HL-60 (cell line): ENCODE results near the gene NUMB.

Source experiments
- DNase-seq, 2 experiments: peaks; one replicate each; pipeline ENCODE4 v3.0.0-alpha.2; 2010 to 2020; ENCODE audit warnings: low read depth in 1 of 2, low spot score in 1 of 2
- H3K27ac ChIP-seq: fragments of 250-450 bp; sonication (Bioruptor Pico); replicated peaks from 2 replicates; pipeline ENCODE4 v1.5.1; 2020; ENCODE audit warnings: mild to moderate bottlenecking, moderate library complexity
- H3K27me3 ChIP-seq: fragments of 250-450 bp; sonication (Bioruptor Pico); 2 replicates; pipeline ENCODE4 v1.5.1; 2021; ENCODE audit warnings: mild to moderate bottlenecking, moderate library complexity; ENCODE audit not compliant: insufficient read depth, poor library complexity, severe bottlenecking
- H3K4me3 ChIP-seq: replicated peaks from 2 replicates; pipeline ENCODE4 v1.5.1; 2011; ENCODE audit warnings: mild to moderate bottlenecking, control low read depth, low read length; ENCODE audit not compliant: insufficient read depth
- CTCF ChIP-seq: IDR thresholded peaks from one replicate; pipeline ENCODE4 v1.5.1; 2011; ENCODE audit warnings: low read length, control low read depth, inconsistent platforms; ENCODE audit not compliant: insufficient read depth
- GABPA ChIP-seq: IDR thresholded peaks from 2 replicates; pipeline ENCODE4 v1.6.1; 2012; ENCODE audit warnings: low read depth
- POLR2AphosphoS5 ChIP-seq: IDR thresholded peaks from 2 replicates; pipeline ENCODE4 v1.6.1; 2012; ENCODE audit warnings: low read depth
- REST ChIP-seq: IDR thresholded peaks from 2 replicates; pipeline ENCODE4 v1.6.1; 2012; ENCODE audit warnings: low read depth; ENCODE audit not compliant: insufficient replicate concordance
- SPI1 ChIP-seq: IDR thresholded peaks from 2 replicates; pipeline ENCODE4 v1.6.1; 2012; ENCODE audit warnings: low read depth, mild to moderate bottlenecking, borderline replicate concordance

The NUMB gene

GRCh38 chr14:73236157-73236556 is 222.2 kb downstream of the NUMB start:
- H3K27me3 ChIP-seq = peaks cover 14% of the 10 kb centered on the region
- H3K4me3 ChIP-seq = no peak overlapping the region
- TF ChIP-seq POLR2AphosphoS5 (no peak), SPI1 (no peak), REST (no peak), GABPA (no peak), CTCF (no peak)
- no peak overlapping the region for H3K27ac ChIP-seq
- DNase-seq = no peak

GRCh38 chr14:73235531-73236155 is 222.7 kb downstream of the NUMB start:
- H3K27me3 ChIP-seq = peaks cover 14% of the 10 kb centered on the region
- no peak overlapping the region for H3K4me3 ChIP-seq
- H3K27ac ChIP-seq = no peak overlapping the region
- TF ChIP-seq POLR2AphosphoS5 (no peak), CTCF (no peak), GABPA (no peak), REST (no peak), SPI1 (no peak)
- DNase-seq = no peak

- no peak overlapping the region for H3K4me3 ChIP-seq
- H3K27me3 ChIP-seq = peaks cover 14% of the 10 kb centered on the region
- TF ChIP-seq POLR2AphosphoS5 (no peak), GABPA (no peak), REST (no peak), CTCF (no peak), SPI1 (no peak)
- no peak for DNase-seq
- H3K27ac ChIP-seq = no peak overlapping the region
These were observed 223.6 kb downstream of the NUMB start for GRCh38 chr14:73234586-73235394.
